Liver (tissue), 9 donors: ENCODE results near the gene ZBTB4. TPM values are rescaled to one million over a fixed set of nuclear protein-coding genes. Genes with fewer than 3 reads are reported as not detected.

Experiments used
- DNase-seq: peaks from one replicate; pipeline ENCODE4 v3.0.0-alpha.2; 2017; ENCODE audit warnings: low spot score
- H3K27ac ChIP-seq, 2 donors: one replicate each; pipeline ENCODE4 v1.7.0; 2013; ENCODE audit warnings: inconsistent platforms in 2 of 2, low read length in 2 of 2, control low read depth in 1 of 2, low read depth in 1 of 2, mild to moderate bottlenecking in 1 of 2
- H3K27me3 ChIP-seq, 4 donors: one replicate each; pipeline versions ENCODE4 v1.6.1 to v1.7.0; 2013; ENCODE audit warnings: low read length in 3 of 4, inconsistent platforms in 1 of 4, mild to moderate bottlenecking in 1 of 4, moderate library complexity in 1 of 4; ENCODE audit not compliant: control insufficient read depth in 4 of 4, insufficient read depth in 4 of 4
- H3K36me3 ChIP-seq, 4 donors: one replicate each; pipeline versions ENCODE4 v1.6.1 to v1.7.0; 2013; ENCODE audit warnings: low read length in 3 of 4, mild to moderate bottlenecking in 3 of 4, low read depth in 1 of 4, moderate library complexity in 1 of 4; ENCODE audit not compliant: control insufficient read depth in 4 of 4, insufficient read depth in 3 of 4
- H3K4me1 ChIP-seq, 4 donors: one replicate each; pipeline versions ENCODE4 v1.6.1 to v1.7.0; 2013; ENCODE audit warnings: low read length in 3 of 4, mild to moderate bottlenecking in 3 of 4, moderate library complexity in 1 of 4; ENCODE audit not compliant: control insufficient read depth in 4 of 4, insufficient read depth in 4 of 4
- H3K4me3 ChIP-seq, 3 donors: one replicate each; pipeline versions ENCODE4 v1.6.1 to v1.7.0; 2013; ENCODE audit warnings: low read length in 3 of 3, control low read depth in 1 of 3, low read depth in 1 of 3, mild to moderate bottlenecking in 1 of 3
- H3K9ac ChIP-seq, 2 donors: one replicate each; pipeline ENCODE4 v1.7.0; 2013; ENCODE audit warnings: low read length in 2 of 2, mild to moderate bottlenecking in 2 of 2, moderate library complexity in 2 of 2, control low read depth in 1 of 2, low read depth in 1 of 2
- H3K9me3 ChIP-seq, 4 donors: one replicate each; pipeline versions ENCODE4 v1.6.1 to v1.7.0; 2013; ENCODE audit warnings: low read length in 3 of 4; ENCODE audit not compliant: control insufficient read depth in 4 of 4
- FOXA1 ChIP-seq: IDR thresholded peaks from 2 replicates; pipeline ENCODE4 v1.6.1; 2016; ENCODE audit warnings: antibody characterized with exemption
- FOXA2 ChIP-seq: IDR thresholded peaks from 2 replicates; pipeline ENCODE4 v1.6.1; 2016; ENCODE audit warnings: antibody characterized with exemption
- JUND ChIP-seq, 2 donors: IDR thresholded peaks; 2 replicates each; pipeline ENCODE4 v1.6.1; 2016; ENCODE audit warnings: antibody characterized with exemption in 2 of 2
- RAD21 ChIP-seq, 2 donors: IDR thresholded peaks; 2 replicates each; pipeline ENCODE4 v1.6.1; 2016; ENCODE audit warnings: antibody characterized with exemption in 2 of 2, mild to moderate bottlenecking in 2 of 2
- RXRA ChIP-seq, 2 donors: IDR thresholded peaks; 2 replicates each; pipeline ENCODE4 v1.6.1; 2017 to 2018; ENCODE audit warnings: antibody characterized with exemption in 2 of 2, mild to moderate bottlenecking in 1 of 2
- SP1 ChIP-seq: IDR thresholded peaks from 2 replicates; pipeline ENCODE4 v1.6.1; 2018; ENCODE audit warnings: antibody characterized with exemption, mild to moderate bottlenecking
- TAF1 ChIP-seq: conservative IDR thresholded peaks from 2 replicates; pipeline ENCODE4 v1.6.1; 2016; ENCODE audit warnings: antibody characterized with exemption, mild to moderate bottlenecking
- YY1 ChIP-seq: IDR thresholded peaks from 2 replicates; pipeline ENCODE4 v1.6.1; 2016; ENCODE audit warnings: antibody characterized with exemption, mild to moderate bottlenecking
- WGBS: extraction: QIAGEN DNeasy Blood & Tissue Kit; methylation state at CpG from one replicate; pipeline ENCODE4 v1.1.7; 2013; 5-methylcytosine and 5-hydroxymethylcytosine counted together
- polyA plus RNA-seq, 2 donors: library from polyadenylated mRNA; stranded (reverse) in 1 of 2; unstranded in 1 of 2; fragments of 200-250 nt in 1 of 2; fragments of >200 nt in 1 of 2; fragmentation: Nextera tagmentation in 1 of 2; extraction: Ambion mirVana in 1 of 2; gene quantifications; one replicate each; pipeline versions ENCODE4 v1.2.1 to v1.2.3, GENCODE V29; 2013 to 2015
- total RNA-seq, 2 donors: library from RNA; depleted of rRNA; stranded (reverse); fragments of >200 nt; gene quantifications; one replicate each; pipeline ENCODE4 v1.2.3, GENCODE V29; 2014
- TF ChIP-seq, protein P1 (sequence below): fragments of 150-350 bp; IDR thresholded peaks from 2 replicates; pipeline ENCODE4 v1.5.1; 2017; ENCODE audit warnings: improper control_type of control experiment, low read depth, low read length; ENCODE audit not compliant: missing input control
- TF ChIP-seq, protein P2 (sequence below): IDR thresholded peaks from 2 replicates; pipeline ENCODE4 v1.6.1; 2016; ENCODE audit warnings: antibody characterized with exemption
- donor health status: healthy.
- donor health status: healthy.
- donor health status: healthy.
- donor health status: healthy.
- donor health status: healthy.

ZBTB4 gene
- total and polyA plus RNA-seq, 4 donors = 1.5 to 6.0 (median 5.1) TPM

DNA sequence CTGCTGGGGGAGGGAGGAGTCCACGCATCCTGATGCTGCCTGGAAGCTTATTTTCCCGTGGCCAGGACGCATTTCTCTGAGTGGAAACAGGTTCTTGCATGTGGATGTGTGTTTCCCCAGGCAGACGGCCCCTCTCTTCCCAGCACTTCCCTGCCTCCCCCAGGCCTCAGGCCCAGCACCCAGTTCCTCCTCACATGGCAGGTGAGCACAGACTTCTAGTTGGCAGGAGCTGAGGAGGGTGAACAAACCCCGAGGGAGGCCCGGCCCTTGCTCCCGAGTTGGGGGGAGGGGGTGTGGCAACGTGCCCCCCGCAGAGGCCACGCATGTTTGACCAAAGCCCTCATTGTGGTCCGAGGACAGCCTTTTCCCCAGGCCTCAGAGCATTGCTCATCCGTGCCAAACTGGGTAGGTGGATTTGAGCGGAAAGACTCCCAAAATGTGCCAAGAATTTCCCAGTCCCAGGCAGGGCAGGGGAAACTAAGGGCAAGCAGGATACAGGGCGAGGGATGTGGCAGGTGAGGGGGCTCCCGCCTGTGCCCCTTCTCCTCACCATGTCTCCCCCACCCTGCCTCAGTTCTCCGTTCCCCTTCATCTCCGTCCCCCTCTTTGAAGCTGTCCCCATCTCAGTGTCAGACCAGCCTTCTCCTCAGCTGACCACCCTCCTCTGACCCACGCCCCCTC, 60.8 kb downstream of the ZBTB4 start:
- no peaks in the 10 kb centered on the region for H3K4me1 ChIP-seq
- no peak overlapping the region for H3K4me3 ChIP-seq
- H3K36me3 ChIP-seq = no peaks in the 10 kb centered on the region
- WGBS = 75% methylated on average over 18 of the region's 18 CpGs
- no peaks in the 10 kb centered on the region for H3K9me3 ChIP-seq
- no peak overlapping the region for H3K9ac ChIP-seq
- TF ChIP-seq FOXA2 (no peak), YY1 (no peak), SP1 (no peak)
- H3K27me3 ChIP-seq = no peaks in the 10 kb centered on the region
- DNase-seq = no peak
- H3K27ac ChIP-seq = no peak overlapping the region

DNA sequence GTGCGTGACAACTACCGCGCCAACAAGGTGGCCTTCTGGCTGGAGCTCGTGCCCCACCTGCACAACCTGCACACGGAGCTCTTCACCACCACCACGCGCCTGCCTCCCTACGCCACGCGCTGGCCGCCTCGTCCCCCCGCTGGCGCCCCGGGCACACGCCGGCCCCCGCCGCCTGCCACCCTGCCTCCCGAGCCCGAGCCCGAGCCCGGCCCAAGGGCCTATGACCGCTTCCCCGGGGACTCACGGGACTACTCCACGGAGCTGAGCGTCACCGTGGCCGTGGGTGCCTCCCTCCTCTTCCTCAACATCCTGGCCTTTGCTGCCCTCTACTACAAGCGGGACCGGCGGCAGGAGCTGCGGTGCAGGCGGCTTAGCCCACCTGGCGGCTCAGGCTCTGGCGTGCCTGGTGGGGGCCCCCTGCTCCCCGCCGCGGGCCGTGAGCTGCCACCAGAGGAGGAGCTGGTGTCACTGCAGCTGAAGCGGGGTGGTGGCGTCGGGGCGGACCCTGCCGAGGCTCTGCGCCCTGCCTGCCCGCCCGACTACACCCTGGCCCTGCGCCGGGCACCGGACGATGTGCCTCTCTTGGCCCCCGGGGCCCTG, 62.3 kb downstream of the ZBTB4 start:
- Histone ChIP-seq H3K36me3 (no peaks in the 10 kb centered on the region), H3K9ac (no peak overlapping the region), H3K9me3 (no peaks in the 10 kb centered on the region), H3K4me3 (no peak overlapping the region), H3K4me1 (no peaks in the 10 kb centered on the region), H3K27me3 (no peaks in the 10 kb centered on the region), H3K27ac (no peak overlapping the region)
- 96% methylated on average over 54 of the region's 54 CpGs for WGBS
- TF ChIP-seq RAD21 (IDR thresholded peaks at IDR 0.05) (no peak), FOXA1 (no peak)
- TF ChIP-seq, protein P1, sequence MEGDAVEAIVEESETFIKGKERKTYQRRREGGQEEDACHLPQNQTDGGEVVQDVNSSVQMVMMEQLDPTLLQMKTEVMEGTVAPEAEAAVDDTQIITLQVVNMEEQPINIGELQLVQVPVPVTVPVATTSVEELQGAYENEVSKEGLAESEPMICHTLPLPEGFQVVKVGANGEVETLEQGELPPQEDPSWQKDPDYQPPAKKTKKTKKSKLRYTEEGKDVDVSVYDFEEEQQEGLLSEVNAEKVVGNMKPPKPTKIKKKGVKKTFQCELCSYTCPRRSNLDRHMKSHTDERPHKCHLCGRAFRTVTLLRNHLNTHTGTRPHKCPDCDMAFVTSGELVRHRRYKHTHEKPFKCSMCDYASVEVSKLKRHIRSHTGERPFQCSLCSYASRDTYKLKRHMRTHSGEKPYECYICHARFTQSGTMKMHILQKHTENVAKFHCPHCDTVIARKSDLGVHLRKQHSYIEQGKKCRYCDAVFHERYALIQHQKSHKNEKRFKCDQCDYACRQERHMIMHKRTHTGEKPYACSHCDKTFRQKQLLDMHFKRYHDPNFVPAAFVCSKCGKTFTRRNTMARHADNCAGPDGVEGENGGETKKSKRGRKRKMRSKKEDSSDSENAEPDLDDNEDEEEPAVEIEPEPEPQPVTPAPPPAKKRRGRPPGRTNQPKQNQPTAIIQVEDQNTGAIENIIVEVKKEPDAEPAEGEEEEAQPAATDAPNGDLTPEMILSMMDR = no peak
- DNase-seq = no peak

DNA sequence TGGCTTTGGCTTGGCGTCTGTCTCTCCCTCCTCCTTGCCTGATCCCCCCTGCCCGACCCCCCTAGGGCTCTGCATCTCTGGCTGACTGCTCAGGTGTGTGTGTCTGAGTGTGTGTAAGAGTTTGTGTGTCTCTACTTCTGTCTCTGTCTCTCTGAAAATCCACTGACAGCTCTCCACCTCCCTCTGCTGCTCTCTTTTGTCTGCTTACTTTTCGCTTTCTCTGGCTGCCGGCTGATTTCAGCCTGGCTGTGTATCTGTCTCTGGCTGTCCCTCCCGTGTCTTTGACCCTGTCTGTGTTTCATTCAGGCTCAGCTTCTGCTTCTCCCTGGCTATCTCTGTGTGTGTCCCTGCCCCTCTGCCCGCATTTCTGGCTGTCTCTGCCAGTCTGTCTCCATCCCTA, 63.1 kb downstream of the ZBTB4 start:
- no peak for TF ChIP-seq JUND (IDR thresholded peaks at IDR 0.05)
- no peaks in the 10 kb centered on the region for H3K36me3 ChIP-seq
- H3K4me1 ChIP-seq = no peaks in the 10 kb centered on the region
- 81% methylated on average over 6 of the region's 6 CpGs for WGBS
- no peak overlapping the region for H3K27ac ChIP-seq
- no peak overlapping the region for H3K4me3 ChIP-seq
- DNase-seq = no peak
- no peaks in the 10 kb centered on the region for H3K9me3 ChIP-seq
- H3K9ac ChIP-seq = no peak overlapping the region
- H3K27me3 ChIP-seq = no peaks in the 10 kb centered on the region

DNA sequence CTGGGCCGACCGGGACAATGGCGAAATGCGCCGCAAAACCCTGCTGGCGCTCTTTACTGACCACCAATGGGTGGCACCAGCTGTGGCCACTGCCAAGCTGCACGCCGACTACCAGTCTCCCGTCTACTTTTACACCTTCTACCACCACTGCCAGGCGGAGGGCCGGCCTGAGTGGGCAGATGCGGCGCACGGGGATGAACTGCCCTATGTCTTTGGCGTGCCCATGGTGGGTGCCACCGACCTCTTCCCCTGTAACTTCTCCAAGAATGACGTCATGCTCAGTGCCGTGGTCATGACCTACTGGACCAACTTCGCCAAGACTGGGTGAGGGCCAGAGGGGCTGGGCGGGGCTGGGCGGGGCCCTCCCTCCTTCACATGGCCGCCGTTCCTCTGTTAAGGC, 63.6 kb downstream of the ZBTB4 start:
- Histone ChIP-seq H3K4me3 (no peak overlapping the region), H3K9ac (no peak overlapping the region), H3K9me3 (no peaks in the 10 kb centered on the region), H3K4me1 (no peaks in the 10 kb centered on the region), H3K36me3 (no peaks in the 10 kb centered on the region), H3K27ac (no peak overlapping the region), H3K27me3 (no peaks in the 10 kb centered on the region)
- 91% methylated on average over 23 of the region's 23 CpGs for WGBS
- TF ChIP-seq FOXA1 (no peak), TAF1 (no peak), JUND (IDR thresholded peaks at IDR 0.05) (no peak), RXRA (IDR thresholded peaks at IDR 0.05) (no peak), SP1 (no peak)
- TF ChIP-seq, protein P2, sequence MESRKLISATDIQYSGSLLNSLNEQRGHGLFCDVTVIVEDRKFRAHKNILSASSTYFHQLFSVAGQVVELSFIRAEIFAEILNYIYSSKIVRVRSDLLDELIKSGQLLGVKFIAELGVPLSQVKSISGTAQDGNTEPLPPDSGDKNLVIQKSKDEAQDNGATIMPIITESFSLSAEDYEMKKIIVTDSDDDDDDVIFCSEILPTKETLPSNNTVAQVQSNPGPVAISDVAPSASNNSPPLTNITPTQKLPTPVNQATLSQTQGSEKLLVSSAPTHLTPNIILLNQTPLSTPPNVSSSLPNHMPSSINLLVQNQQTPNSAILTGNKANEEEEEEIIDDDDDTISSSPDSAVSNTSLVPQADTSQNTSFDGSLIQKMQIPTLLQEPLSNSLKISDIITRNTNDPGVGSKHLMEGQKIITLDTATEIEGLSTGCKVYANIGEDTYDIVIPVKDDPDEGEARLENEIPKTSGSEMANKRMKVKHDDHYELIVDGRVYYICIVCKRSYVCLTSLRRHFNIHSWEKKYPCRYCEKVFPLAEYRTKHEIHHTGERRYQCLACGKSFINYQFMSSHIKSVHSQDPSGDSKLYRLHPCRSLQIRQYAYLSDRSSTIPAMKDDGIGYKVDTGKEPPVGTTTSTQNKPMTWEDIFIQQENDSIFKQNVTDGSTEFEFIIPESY = no peak
- TF ChIP-seq, protein P1 = no peak
- DNase-seq = no peak
